ENCODE results near the gene NOS1.
"Not testable (repeated sequence)": the region's sequence is repeated elsewhere in the genome, so short reads cannot be mapped to it uniquely, and the experiment has no call there.

NOS1 gene

GRCh38 chr12:117273091-117273490 is 88.3 kb downstream of the NOS1 start:
- DNase-seq (ENCODE audit: low read depth in 2 of 3, low spot score in 1 of 3) = no peak

- DNase-seq (ENCODE audit: low read depth in 2 of 3, low spot score in 1 of 3) = no peak
Observed at GRCh38 chr12:117272690-117273089, 88.7 kb downstream of the NOS1 start.

- no peak for DNase-seq (ENCODE audit: low read depth in 2 of 3, low spot score in 1 of 3)
Observed at GRCh38 chr12:117262749-117263148, 98.7 kb downstream of the NOS1 start.

DNA sequence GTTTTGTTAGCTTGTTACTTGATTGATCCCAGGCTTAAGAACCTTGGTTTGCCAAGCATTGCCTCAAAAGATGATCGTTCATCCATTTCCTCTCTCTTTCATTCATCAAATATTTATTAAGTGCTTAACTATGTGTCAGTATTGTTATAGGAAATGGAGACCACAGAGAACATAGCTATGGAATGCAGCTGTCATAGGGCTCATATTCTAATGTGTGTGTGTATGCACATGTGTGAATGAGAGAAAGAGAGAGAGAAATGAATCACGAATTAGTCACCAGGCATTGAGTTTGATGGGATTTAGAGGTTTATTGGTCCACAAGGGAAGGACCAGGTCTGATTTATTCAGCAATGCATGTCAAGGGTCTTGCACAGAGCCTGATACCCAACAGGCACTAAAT is 100.2 kb downstream of the NOS1 start:
- DNase-seq (ENCODE audit: low read depth in 2 of 3, low spot score in 1 of 3) = no peak

GRCh38 chr12:117255386-117255785 is 106.0 kb downstream of the NOS1 start:
- DNase-seq (ENCODE audit: low read depth in 2 of 3, low spot score in 1 of 3) = no peak

DNA sequence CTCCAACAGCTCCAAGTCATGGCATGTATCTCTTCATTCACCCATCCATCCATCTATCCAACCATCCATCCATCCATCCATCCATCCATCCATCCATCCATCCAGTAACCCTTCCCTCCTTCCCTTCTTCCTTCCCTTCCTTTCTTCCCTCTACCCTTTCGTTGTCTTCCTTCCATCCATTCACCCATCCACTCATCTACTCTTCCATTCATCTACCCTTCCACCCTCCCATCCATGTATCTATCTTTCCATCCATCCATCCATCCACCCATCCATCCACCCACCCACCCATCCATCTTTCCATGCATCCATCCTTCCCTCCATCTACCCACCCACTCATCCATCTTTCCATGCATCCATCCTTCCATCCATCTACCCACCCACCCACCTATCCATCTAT is 117.9 kb downstream of the NOS1 start:
- no peak for DNase-seq (ENCODE audit: low read depth in 2 of 3, low spot score in 1 of 3)

GRCh38 chr12:117241697-117242096 is 119.7 kb downstream of the NOS1 start:
- no peak for DNase-seq (ENCODE audit: low read depth in 2 of 3, low spot score in 1 of 3)

DNA sequence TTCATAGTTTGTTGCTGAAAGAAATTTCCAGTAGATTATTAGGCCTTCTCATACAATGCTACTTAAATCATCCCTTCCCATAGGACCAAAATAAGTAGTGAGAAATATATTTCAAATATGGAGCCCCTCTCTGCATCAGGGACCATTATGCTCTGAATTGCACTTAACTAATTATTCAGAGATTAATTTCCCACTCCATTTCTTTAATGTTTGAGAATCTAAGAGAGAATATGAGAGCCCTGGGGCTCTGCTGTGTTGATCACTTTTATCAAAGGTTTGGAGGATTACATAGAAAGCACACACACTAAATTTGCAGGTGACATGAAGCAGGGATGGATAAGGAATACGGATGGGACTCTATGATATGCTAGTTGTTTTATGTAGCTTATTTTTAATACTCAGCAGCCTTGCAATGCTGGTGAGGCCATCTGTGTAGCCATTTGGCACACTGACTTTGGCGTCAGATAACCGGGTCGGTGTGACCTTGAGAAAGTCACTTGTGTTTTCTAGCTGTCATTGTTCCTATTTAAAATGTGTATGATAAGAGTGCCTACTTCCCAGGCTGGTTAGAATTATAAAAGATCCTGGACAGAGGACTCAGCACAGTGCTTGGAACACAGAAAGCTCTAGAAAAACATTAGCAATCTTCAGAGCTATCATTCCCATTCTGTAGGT is 121.2 kb downstream of the NOS1 start:
- no peak for DNase-seq (ENCODE audit: low read depth in 2 of 3, low spot score in 1 of 3)

DNA sequence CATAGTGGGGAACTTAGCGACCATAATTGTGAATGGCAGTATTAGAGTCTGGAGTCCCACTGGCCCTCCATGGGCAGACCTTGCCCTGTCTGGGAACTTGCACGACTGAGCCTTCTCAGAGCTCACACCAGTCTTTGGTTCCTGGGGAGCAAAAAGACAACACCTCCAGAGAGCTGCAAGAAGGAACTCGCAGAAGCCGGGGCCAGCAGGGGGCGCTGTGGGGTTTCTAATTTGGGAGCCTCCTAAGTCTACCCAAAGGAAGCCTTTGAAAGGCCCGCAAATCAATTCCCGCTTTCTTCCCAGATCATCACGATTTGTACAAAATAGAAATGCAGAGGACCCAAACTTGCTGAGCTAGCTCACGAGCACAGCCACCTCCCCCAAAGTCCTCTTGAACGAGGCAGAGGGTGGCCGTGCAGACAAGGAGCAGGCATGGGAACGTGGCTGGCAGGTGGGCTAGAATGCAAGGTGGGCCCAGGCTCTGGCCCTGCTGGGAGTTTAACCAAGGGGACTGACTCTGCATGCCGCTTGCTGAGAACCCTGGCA is 124.9 kb downstream of the NOS1 start:
- DNase-seq (ENCODE audit: low read depth in 2 of 3, low spot score in 1 of 3) = peak; percentile 71 to 90 (median 76)

DNA sequence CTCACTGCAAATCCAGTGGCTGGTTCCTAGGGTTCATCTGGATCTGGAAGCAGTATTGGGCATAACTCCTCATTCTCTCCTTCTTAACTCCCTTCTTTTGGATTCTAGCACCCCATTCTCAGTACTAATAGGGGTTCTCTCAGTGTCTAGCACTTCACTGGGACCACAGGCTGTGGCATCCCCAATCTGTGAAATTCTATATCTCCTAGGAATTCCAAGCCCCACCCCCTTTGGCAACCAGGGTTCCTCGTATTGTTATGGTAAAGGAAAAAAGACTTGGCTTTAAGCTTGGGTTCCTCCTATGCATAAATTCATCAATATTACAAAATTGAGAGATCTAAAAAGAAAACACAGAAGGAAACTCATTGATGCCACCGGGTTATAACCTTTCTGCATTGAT is 126.2 kb downstream of the NOS1 start:
- no peak for DNase-seq (ENCODE audit: low read depth in 2 of 3, low spot score in 1 of 3)

GRCh38 chr12:117234441-117234840 is 127.0 kb downstream of the NOS1 start:
- no peak for DNase-seq (ENCODE audit: low read depth in 2 of 3, low spot score in 1 of 3)

DNA sequence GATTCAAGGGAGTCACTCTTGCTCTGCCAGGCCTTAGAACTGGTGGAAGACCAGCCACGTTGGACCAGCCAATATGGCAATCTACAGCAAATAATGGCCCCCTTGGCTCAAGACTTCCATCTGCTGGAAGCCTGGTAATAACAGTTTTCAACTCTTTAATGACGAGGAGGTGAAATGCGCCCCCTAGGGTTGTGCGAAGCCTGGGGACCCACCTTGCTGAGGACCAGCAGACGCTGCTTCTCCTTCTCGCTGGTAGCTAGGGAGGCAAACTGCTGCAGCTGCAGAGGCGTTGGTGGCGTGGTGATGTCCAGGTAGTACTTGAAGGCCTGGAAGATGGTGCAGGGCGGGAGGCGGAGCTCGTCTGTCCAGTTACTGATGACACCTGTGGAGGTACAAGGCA is 129.7 kb downstream of the NOS1 start:
- DNase-seq (ENCODE audit: low read depth in 2 of 3, low spot score in 1 of 3) = no peak

DNA sequence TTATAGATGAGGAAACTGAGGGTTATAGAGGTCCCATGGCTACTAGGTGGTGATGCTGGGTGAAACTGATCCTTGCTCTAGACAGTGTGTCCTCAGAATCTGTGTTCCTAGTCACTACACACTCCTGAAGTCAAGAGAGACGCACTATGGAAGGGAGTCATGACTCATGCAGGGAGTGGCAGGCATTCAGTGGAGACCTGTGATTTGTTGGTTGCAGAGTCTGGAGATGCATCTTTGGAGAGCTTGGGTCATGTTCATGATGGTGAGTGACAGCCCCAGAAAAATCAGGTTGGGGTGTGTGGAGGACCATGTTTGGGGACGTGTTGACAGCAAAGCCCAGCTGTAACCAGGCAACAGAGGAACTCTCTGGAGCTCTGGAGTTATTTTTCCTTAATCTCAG is 133.2 kb downstream of the NOS1 start:
- no peak for DNase-seq (ENCODE audit: low read depth in 2 of 3, low spot score in 1 of 3)

DNA sequence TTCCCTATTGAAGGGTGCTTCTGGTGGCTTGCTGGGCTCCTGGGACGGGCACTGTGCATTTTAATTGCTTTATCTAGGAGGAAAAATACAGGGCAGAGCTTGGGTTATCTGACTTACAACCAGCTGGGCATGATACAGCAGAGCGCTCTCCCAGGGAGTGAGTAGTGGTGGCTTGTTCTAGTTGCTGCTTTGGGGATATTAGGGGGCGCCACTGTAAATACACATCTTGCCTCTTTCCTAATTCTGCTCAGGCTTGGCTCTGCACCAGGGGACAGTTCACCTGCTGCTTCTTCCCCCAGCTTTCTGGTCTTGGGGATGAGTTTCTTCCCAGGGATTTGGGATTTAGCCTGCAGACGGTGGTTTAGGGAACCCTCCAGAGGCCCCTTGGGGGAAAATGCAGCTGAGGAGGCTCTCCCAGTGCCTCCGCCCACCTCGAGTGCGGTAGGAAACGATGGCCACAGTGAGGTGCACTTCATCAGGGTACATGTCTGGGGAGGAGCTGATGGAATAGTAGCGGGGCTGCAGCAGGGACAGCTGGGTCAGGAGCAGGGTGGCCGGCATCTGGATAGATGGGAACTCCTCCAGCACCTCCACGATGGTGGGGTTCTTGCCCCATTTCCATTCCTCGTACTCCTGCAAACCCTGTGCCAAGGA is 134.3 kb downstream of the NOS1 start:
- no peak for DNase-seq (ENCODE audit: low read depth in 2 of 3, low spot score in 1 of 3)

GRCh38 chr12:117226505-117226904 is 134.9 kb downstream of the NOS1 start:
- DNase-seq (ENCODE audit: low read depth in 2 of 3, low spot score in 1 of 3) = no peak

DNA sequence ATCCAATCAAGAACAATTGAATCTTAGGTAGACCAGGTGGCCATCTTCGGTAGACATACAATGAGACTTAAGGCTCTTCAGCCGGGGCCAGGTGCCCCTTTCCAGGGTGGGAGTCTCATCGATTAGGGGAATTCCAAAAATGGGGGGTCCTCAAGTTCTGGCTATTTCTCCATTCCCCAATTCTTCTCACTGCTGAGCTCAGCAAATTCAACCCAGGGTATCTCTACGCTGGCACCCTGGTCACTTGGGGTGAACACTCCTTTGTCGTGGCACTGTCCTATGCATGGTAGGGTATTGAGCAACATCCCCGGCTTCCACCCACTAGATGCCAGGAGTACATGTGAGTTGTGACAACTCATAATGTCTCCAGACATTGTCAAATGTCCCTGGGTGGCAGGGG is 136.2 kb downstream of the NOS1 start:
- DNase-seq (ENCODE audit: low read depth in 2 of 3, low spot score in 1 of 3) = no peak

DNA sequence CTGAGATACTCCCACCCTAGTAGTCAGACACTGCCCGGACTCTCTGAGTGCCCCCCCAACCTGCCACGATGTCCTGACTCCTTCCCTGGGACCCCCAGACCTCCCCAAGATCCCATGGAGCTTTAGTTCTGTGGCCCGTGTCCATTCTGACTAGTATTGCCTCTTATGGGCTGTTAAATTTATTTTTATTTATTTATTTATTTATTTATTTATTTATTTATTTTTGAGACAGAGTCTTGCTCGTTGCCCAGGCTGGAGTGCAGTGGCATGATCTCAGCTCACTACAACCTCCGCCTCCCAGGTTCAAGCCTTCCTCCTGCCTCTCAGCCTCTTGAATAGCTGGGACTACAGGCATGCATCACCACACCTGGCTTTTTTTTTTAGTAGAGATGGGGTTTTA is 140.5 kb downstream of the NOS1 start:
- not testable (repeated sequence) for DNase-seq (ENCODE audit: low read depth in 2 of 3, low spot score in 1 of 3)

GRCh38 chr12:117218149-117218548 is 143.3 kb downstream of the NOS1 start:
- DNase-seq (ENCODE audit: low read depth in 2 of 3, low spot score in 1 of 3) = no peak

DNA sequence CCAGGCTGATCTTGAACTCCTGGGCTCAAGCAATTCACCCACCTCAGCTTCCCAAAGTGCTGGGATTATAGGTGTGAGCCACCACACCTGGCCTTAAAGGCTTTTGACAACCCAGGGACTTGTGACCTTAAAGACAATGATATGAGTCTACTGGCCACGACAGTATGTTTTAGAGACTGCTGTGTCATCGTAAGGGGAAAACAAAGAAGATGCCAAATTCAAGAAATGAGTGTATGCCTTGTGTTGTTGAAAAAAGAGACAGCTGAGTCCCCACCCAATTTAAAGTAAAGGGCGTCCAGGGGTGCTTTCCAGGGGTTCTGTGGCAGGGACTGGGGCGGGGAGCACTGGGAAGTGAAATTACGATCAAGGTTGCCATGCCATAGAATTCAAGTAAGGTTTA is 144.7 kb downstream of the NOS1 start:
- no peak for DNase-seq (ENCODE audit: low read depth in 2 of 3, low spot score in 1 of 3)

DNA sequence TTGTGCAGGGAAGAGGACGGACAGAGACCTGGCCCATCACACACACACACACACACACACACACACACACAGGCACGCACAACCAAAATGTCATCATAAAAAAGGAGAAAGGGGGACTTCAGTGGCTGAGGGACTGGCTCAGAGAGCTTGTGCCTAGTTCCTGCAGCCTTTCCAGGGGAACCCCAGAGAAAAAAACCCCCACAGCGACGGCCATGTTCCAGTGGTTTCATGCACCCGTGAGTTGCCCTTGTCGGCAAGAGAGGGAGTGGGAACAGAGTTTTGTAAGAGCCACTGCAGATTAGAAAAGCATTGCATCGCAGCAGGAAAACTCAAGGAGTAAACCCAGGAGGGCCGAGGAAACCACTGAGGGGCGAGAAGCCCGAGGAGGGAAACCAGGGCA is 146.6 kb downstream of the NOS1 start:
- DNase-seq (ENCODE audit: low read depth in 2 of 3, low spot score in 1 of 3) = no peak

GRCh38 chr12:117213295-117213808 is 148.1 kb downstream of the NOS1 start:
- DNase-seq (ENCODE audit: low read depth in 2 of 3, low spot score in 1 of 3) = no peak

- DNase-seq (ENCODE audit: low read depth in 2 of 3, low spot score in 1 of 3) = peak; percentile 26 to 77 (median 57)
Observed at GRCh38 chr12:117212563-117213190, 148.7 kb downstream of the NOS1 start.

Measured in stimulated activated CD4-positive, alpha-beta T cell treated with anti-CD3 and anti-CD28 coated beads, Interleukin-12 subunit alpha, Interleukin-12 subunit beta, amount 100 ng/mL, for 48 hours (primary cell).